Cardiac muscle cell (in vitro differentiated cells and primary cell): ENCODE results near the gene GP2. TPM values are rescaled to one million over a fixed set of nuclear protein-coding genes. Genes with fewer than 3 reads are reported as not detected.
"Not testable (repeated sequence)": the region's sequence is repeated elsewhere in the genome, so short reads cannot be mapped to it uniquely, and the experiment has no call there.

Source experiments
- DNase-seq, 2 donors: peaks; one replicate each; pipeline versions ENCODE4 v3.0.0 to v3.0.0-alpha.2; 2010 to 2017; ENCODE audit warnings: low read depth in 1 of 2, low spot score in 1 of 2
- H3K27ac ChIP-seq: fragments of 200-600 bp; sonication (generic); 2 replicates; pipeline ENCODE4 v1.5.1; 2016
- H3K27me3 ChIP-seq: fragments of 200-600 bp; sonication (generic); 2 replicates; pipeline ENCODE4 v1.6.0; 2016; ENCODE audit warnings: control low read depth
- H3K36me3 ChIP-seq: fragments of 200-600 bp; sonication (generic); 2 replicates; pipeline ENCODE4 v1.5.1; 2016; ENCODE audit warnings: control low read depth
- H3K4me1 ChIP-seq: fragments of 200-600 bp; sonication (generic); 2 replicates; pipeline ENCODE4 v1.8.1; 2017; ENCODE audit warnings: low read depth, mild to moderate bottlenecking, mixed run types
- H3K4me3 ChIP-seq: fragments of 200-600 bp; sonication (generic); 2 replicates; pipeline ENCODE4 v1.5.1; 2016; ENCODE audit warnings: mild to moderate bottlenecking
- H3K9me3 ChIP-seq: fragments of 200-600 bp; sonication (generic); 2 replicates; pipeline ENCODE4 v1.5.1; 2017; ENCODE audit warnings: low read depth, mild to moderate bottlenecking, control low read depth
- polyA plus RNA-seq: library from polyadenylated mRNA; unstranded; fragments of >200 nt; fragmentation: Nextera tagmentation; extraction: Ambion mirVana; gene quantifications from 2 replicates; pipeline ENCODE4 v1.2.1, GENCODE V29; 2016
- total RNA-seq: library from RNA; depleted of rRNA; stranded (reverse); fragments of >200 nt; gene quantifications from 2 replicates; pipeline ENCODE4 v1.2.3, GENCODE V29; 2016
- TF ChIP-seq, protein P1 (sequence below): IDR thresholded peaks from 2 replicates; pipeline ENCODE4 v1.5.1; 2012; ENCODE audit warnings: low read depth, mild to moderate bottlenecking, low read length

GP2 gene
- total and polyA plus RNA-seq, 2 experiments from 2014 or later, result not detected

DNA sequence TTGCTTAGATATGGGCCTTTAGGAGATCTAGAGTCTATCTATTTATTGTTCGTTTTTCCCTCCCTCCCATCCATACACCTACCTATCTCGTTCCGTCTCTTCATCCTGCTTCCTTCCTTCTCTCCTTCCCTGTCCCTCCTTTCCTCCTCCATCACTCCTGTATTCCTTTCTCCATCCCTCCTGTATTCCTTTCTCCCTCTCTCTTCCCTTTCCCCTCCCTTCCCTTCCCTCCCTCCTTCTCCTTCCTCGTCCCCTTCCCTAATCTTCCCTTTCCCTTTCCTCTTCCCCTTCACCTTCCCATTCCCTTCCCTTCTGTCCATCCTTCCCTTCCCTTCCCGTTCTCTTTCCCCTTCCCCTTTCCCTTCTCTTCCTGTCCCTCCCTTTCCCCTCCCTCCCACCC lies 10.6 kb downstream of the GP2 start:
- TF ChIP-seq, protein P1, sequence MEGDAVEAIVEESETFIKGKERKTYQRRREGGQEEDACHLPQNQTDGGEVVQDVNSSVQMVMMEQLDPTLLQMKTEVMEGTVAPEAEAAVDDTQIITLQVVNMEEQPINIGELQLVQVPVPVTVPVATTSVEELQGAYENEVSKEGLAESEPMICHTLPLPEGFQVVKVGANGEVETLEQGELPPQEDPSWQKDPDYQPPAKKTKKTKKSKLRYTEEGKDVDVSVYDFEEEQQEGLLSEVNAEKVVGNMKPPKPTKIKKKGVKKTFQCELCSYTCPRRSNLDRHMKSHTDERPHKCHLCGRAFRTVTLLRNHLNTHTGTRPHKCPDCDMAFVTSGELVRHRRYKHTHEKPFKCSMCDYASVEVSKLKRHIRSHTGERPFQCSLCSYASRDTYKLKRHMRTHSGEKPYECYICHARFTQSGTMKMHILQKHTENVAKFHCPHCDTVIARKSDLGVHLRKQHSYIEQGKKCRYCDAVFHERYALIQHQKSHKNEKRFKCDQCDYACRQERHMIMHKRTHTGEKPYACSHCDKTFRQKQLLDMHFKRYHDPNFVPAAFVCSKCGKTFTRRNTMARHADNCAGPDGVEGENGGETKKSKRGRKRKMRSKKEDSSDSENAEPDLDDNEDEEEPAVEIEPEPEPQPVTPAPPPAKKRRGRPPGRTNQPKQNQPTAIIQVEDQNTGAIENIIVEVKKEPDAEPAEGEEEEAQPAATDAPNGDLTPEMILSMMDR, result no peak

GRCh38 chr16:20315764-20316163 lies 11.5 kb downstream of the GP2 start:
- no peak overlapping the region for H3K4me3 ChIP-seq
- H3K27ac ChIP-seq, result no peak overlapping the region
- H3K4me1 ChIP-seq, result no peaks in the 10 kb centered on the region
- H3K9me3 ChIP-seq, result no peaks in the 10 kb centered on the region
- DNase-seq, result no peak
- H3K27me3 ChIP-seq, result peaks cover 7% of the 10 kb centered on the region
- H3K36me3 ChIP-seq, result no peaks in the 10 kb centered on the region
- TF ChIP-seq, protein P1, result no peak

More for the DNA sequence above, 10.6 kb downstream of the GP2 start:
- Histone ChIP-seq H3K9me3 (no peaks in the 10 kb centered on the region), H3K36me3 (no peaks in the 10 kb centered on the region), H3K27me3 (peaks cover 7% of the 10 kb centered on the region), H3K27ac (no peak overlapping the region), H3K4me1 (no peaks in the 10 kb centered on the region), H3K4me3 (no peak overlapping the region)
- DNase-seq, result no peak

- no peaks in the 10 kb centered on the region for H3K36me3 ChIP-seq
- no peak for DNase-seq
- H3K27ac ChIP-seq, result no peak overlapping the region
- TF ChIP-seq, protein P1, result no peak
- no peaks in the 10 kb centered on the region for H3K4me1 ChIP-seq
- no peak overlapping the region for H3K4me3 ChIP-seq
- no peaks in the 10 kb centered on the region for H3K9me3 ChIP-seq
- peaks cover 7% of the 10 kb centered on the region for H3K27me3 ChIP-seq
These were observed 12.7 kb downstream of the GP2 start for GRCh38 chr16:20314575-20314974.

- Histone ChIP-seq H3K36me3 (no peaks in the 10 kb centered on the region), H3K4me1 (no peaks in the 10 kb centered on the region), H3K27ac (no peak overlapping the region), H3K4me3 (no peak overlapping the region), H3K27me3 (peaks cover 7% of the 10 kb centered on the region), H3K9me3 (no peaks in the 10 kb centered on the region)
- no peak for DNase-seq
- TF ChIP-seq, protein P1, result no peak
These were observed 13.6 kb downstream of the GP2 start for GRCh38 chr16:20313741-20314140.

DNA sequence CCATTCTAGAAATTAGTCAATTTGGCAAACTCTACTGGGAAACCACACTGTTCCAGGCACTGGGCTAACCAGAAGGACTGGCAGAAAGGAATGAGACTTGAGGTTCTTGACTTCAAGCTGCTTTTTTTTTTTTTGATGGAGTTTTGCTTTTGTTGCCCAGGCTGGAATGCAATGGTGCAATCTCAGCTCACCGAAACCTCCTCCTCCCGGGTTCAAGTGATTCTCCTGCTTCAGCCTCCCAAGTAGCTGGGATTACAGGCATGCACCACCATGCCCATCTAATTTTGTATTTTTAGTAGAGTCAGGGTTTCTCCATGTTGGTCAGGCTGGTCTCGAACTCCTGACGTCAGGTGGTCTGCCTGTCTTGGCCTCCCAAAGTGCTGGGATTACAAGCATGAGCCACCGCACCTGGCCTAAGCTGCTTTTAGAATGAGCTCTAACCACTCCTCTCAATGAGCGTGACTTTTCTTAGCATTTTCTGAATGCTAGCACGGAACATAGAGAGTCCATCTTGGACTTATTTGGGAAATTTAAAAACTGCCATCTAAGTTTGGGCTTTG lies 14.7 kb downstream of the GP2 start:
- not testable (repeated sequence) for H3K9me3 ChIP-seq, H3K4me3 ChIP-seq, H3K27ac ChIP-seq, DNase-seq, H3K27me3 ChIP-seq, H3K36me3 ChIP-seq, H3K4me1 ChIP-seq

DNA sequence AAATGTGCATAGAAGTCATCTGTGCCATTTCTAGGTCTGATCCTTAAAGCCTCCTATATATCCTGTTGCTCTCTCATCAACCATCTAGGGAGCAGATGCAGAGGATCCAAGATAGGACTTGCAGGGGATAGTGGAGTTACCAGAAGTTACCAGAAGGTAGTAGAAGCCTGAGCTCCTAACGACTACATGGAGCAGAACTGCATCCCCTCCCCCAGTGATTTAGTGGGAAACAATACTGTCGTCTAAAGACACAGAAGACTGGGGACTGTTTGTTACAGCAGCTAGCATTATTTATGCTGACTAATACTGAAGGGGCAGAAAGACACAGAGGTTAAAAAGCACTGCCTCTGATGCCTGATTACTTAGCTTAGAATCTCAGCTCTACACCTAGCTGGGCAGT lies 15.8 kb downstream of the GP2 start:
- H3K9me3 ChIP-seq, result no peaks in the 10 kb centered on the region
- H3K4me3 ChIP-seq, result no peak overlapping the region
- peaks cover 5% of the 10 kb centered on the region for H3K27me3 ChIP-seq
- no peaks in the 10 kb centered on the region for H3K4me1 ChIP-seq
- no peak for DNase-seq
- TF ChIP-seq, protein P1, result no peak
- no peak overlapping the region for H3K27ac ChIP-seq
- H3K36me3 ChIP-seq, result no peaks in the 10 kb centered on the region
